Measurements from ENCODE around the gene GAA. TPM values are rescaled to one million over a fixed set of nuclear protein-coding genes. Genes with fewer than 3 reads are reported as not detected.

Gene GAA
- total and polyA plus RNA-seq, 2 of the 8 experiments (the other 6 are each of a cell fraction or from before 2014, with no cell fraction given) = 14.8 to 30.0 TPM

- TF ChIP-seq CHD7 (IDR thresholded peaks at IDR 0.05; ENCODE audit: insufficient replicate concordance, low read length) (no peak), SIN3A (conservative IDR thresholded peaks at IDR 0.05 in 1 of 2, IDR thresholded peaks at IDR 0.05 in 1 of 2; ENCODE audit: low read depth in 1 of 2, low read length in 2 of 2) (no peak), ZNF274 (IDR thresholded peaks at IDR 0.05; ENCODE audit: borderline replicate concordance, extremely low read depth, low read length) (no peak), SP4 (IDR thresholded peaks at IDR 0.05; ENCODE audit: low read length) (no peak)
Observed at GRCh38 chr17:80058311-80058955, 42.9 kb upstream of the GAA start (continued).
